HUES48 (cell line): ENCODE measurements around the gene ATP6V1D.
"Not testable (repeated sequence)": the region's sequence is repeated elsewhere in the genome, so short reads cannot be mapped to it uniquely, and the experiment has no call there.

ENCODE experiments used
- H3K27ac ChIP-seq: one replicate; pipeline ENCODE4 v1.7.0; 2013; ENCODE audit warnings: low read depth, low read length, inconsistent platforms
- H3K27me3 ChIP-seq: 2 replicates; pipeline ENCODE4 v1.6.1; 2013; ENCODE audit warnings: mild to moderate bottlenecking, low read length; ENCODE audit not compliant: control insufficient read depth, insufficient read depth
- H3K36me3 ChIP-seq: 2 replicates; pipeline ENCODE4 v1.6.1; 2013; ENCODE audit warnings: low read length; ENCODE audit not compliant: control insufficient read depth, insufficient read depth
- H3K4me1 ChIP-seq: 2 replicates; pipeline ENCODE4 v1.6.1; 2013; ENCODE audit warnings: mild to moderate bottlenecking, low read length; ENCODE audit not compliant: control insufficient read depth, insufficient read depth
- H3K4me3 ChIP-seq: 2 replicates; pipeline ENCODE4 v1.5.1; 2013; ENCODE audit warnings: mild to moderate bottlenecking, low read depth, low read length
- H3K9ac ChIP-seq: 2 replicates; pipeline ENCODE4 v1.6.1; 2013; ENCODE audit warnings: mild to moderate bottlenecking, low read depth, low read length, moderate library complexity
- H3K9me3 ChIP-seq: 2 replicates; pipeline ENCODE4 v1.6.1; 2013; ENCODE audit warnings: low read length; ENCODE audit not compliant: control insufficient read depth, insufficient read depth

ATP6V1D gene

DNA sequence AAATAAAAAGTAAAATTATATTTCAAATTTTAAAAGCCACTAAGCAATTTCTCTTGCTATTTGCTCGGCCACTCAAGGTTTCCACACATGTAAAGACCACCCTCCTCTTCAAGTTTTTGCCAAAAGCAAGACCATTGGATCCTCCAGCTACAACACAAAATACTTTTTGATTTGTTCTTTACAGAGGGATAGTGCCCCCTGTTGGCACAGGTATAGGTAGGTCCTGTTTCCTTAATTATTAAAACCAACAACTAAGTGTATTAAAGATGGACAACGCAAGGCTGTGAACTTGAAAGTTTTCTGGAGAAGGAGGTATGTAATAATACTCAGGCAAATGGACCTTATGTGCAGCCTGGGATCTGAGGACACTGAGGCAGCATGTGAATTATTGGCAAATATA lies 23.8 kb downstream of the ATP6V1D start:
- Histone ChIP-seq H3K4me1 (no peaks in the 10 kb centered on the region), H3K9ac (no peak overlapping the region), H3K36me3 (peaks cover 80% of the 10 kb centered on the region), H3K27ac (no peak overlapping the region), H3K27me3 (no peaks in the 10 kb centered on the region), H3K4me3 (no peak overlapping the region), H3K9me3 (no peaks in the 10 kb centered on the region)

DNA sequence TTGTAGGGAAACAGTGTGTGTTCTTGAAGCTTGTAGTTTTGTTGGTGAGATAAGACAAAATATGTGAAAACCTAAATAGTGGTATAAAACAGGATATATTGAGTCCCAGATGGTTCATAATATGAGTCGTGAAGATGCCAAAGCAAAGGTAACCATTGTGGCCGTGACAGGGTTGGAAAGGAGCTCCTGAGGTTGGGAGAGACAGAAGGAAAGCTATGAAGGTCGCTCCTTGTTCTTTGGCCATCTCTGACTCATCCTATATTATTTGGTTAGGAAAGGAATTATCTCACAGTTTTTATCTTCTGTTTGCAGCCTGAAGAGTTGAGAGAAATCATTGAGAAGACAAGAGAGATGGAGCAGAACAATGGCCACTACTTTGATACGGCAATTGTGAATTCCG lies 27.1 kb downstream of the ATP6V1D start:
- Histone ChIP-seq H3K36me3 (peaks cover 57% of the 10 kb centered on the region), H3K4me1 (no peaks in the 10 kb centered on the region), H3K27ac (no peak overlapping the region), H3K9me3 (no peaks in the 10 kb centered on the region), H3K27me3 (no peaks in the 10 kb centered on the region), H3K9ac (no peak overlapping the region), H3K4me3 (no peak overlapping the region)

GRCh38 chr14:67331368-67332125 lies 28.1 kb downstream of the ATP6V1D start:
- no peak overlapping the region for H3K9ac ChIP-seq
- no peaks in the 10 kb centered on the region for H3K4me1 ChIP-seq
- H3K27ac ChIP-seq = no peak overlapping the region
- no peak overlapping the region for H3K4me3 ChIP-seq
- H3K36me3 ChIP-seq = peaks cover 49% of the 10 kb centered on the region
- H3K27me3 ChIP-seq = no peaks in the 10 kb centered on the region
- H3K9me3 ChIP-seq = no peaks in the 10 kb centered on the region

- H3K27ac ChIP-seq, H3K4me1 ChIP-seq, H3K9ac ChIP-seq, H3K4me3 ChIP-seq, H3K9me3 ChIP-seq, H3K27me3 ChIP-seq: not testable (repeated sequence)
- H3K36me3 ChIP-seq = peaks cover 42% of the 10 kb centered on the region
Observed at GRCh38 chr14:67329666-67330065, 29.9 kb downstream of the ATP6V1D start.

DNA sequence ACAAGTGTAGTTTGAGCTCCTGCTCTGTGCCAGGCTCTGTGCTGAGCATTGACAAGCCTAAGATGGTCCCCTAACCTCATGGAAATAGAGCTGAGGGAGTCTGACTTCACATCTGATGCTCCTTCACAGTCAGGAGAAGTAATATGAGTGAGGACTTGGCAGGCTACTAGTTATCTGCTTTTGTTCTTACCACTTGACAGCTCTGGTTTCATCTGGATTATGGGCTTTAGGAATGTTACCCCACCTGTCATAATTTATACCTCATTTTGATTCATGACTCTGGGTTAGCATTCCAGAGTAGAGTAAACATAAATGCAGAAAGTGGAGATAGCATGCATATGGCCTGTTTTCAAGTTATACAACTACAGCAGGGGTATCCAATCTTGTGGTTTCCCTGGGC lies 40.5 kb downstream of the ATP6V1D start:
- Histone ChIP-seq H3K36me3 (peaks cover 49% of the 10 kb centered on the region), H3K9ac (no peak overlapping the region), H3K4me3 (no peak overlapping the region), H3K27ac (no peak overlapping the region), H3K27me3 (no peaks in the 10 kb centered on the region), H3K9me3 (no peaks in the 10 kb centered on the region), H3K4me1 (no peaks in the 10 kb centered on the region)

DNA sequence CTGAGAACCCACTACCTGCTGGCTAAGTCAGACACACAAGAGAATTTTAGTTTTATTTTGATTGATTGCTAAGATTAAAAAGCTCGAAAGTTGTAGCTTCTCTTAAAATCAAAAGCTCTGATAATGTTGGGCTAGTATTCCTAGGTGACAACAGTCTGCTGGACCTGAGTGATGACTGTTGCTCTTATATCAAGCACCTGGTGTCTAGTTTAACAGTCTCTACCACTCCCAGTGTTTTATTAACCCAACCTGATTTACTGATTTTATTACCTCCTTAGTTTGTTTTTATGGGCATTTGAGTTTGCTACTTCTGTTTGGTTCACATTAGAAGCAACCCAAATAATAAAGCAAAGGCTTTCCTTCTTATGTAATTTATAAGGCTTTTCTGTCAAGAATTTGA lies 41.8 kb downstream of the ATP6V1D start:
- no peaks in the 10 kb centered on the region for H3K27me3 ChIP-seq
- H3K9ac ChIP-seq = no peak overlapping the region
- H3K4me3 ChIP-seq = no peak overlapping the region
- no peaks in the 10 kb centered on the region for H3K4me1 ChIP-seq
- peaks cover 47% of the 10 kb centered on the region for H3K36me3 ChIP-seq
- H3K9me3 ChIP-seq = no peaks in the 10 kb centered on the region
- no peak overlapping the region for H3K27ac ChIP-seq

GRCh38 chr14:67313153-67313552 lies 46.5 kb downstream of the ATP6V1D start:
- H3K9ac ChIP-seq = no peak overlapping the region
- no peak overlapping the region for H3K27ac ChIP-seq
- no peaks in the 10 kb centered on the region for H3K4me1 ChIP-seq
- no peak overlapping the region for H3K4me3 ChIP-seq
- peaks cover 27% of the 10 kb centered on the region for H3K36me3 ChIP-seq
- H3K9me3 ChIP-seq = no peaks in the 10 kb centered on the region
- no peaks in the 10 kb centered on the region for H3K27me3 ChIP-seq

DNA sequence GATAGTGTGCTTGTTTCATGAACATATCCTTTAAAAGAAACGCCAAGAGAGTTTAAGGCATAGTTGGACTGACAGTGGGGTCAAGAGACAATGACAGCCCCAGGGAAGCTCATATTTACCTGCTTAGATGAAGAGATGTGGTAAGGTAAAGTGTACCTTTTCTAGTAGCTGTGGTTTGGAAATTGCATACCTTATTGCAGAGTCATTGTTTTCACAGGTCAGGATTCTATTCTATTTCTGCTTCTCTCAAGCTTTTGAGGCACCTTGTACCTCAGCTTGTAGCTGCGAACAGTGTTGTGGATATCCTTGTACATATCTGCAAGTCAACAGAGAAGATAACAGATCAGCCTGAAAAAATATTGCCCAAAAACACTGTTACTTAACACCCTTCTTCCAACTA lies 47.7 kb downstream of the ATP6V1D start:
- H3K36me3 ChIP-seq = peaks cover 17% of the 10 kb centered on the region
- no peak overlapping the region for H3K9ac ChIP-seq
- no peaks in the 10 kb centered on the region for H3K9me3 ChIP-seq
- H3K4me1 ChIP-seq = no peaks in the 10 kb centered on the region
- no peaks in the 10 kb centered on the region for H3K27me3 ChIP-seq
- H3K27ac ChIP-seq = no peak overlapping the region
- no peak overlapping the region for H3K4me3 ChIP-seq
